ENCODE measurements around the gene HTATSF1. TPM values are rescaled to one million over a fixed set of nuclear protein-coding genes. Genes with fewer than 3 reads are reported as not detected.

Gene HTATSF1
- total RNA-seq, 2 donors from 2014 or later: 61.5 to 76.2 TPM

DNA sequence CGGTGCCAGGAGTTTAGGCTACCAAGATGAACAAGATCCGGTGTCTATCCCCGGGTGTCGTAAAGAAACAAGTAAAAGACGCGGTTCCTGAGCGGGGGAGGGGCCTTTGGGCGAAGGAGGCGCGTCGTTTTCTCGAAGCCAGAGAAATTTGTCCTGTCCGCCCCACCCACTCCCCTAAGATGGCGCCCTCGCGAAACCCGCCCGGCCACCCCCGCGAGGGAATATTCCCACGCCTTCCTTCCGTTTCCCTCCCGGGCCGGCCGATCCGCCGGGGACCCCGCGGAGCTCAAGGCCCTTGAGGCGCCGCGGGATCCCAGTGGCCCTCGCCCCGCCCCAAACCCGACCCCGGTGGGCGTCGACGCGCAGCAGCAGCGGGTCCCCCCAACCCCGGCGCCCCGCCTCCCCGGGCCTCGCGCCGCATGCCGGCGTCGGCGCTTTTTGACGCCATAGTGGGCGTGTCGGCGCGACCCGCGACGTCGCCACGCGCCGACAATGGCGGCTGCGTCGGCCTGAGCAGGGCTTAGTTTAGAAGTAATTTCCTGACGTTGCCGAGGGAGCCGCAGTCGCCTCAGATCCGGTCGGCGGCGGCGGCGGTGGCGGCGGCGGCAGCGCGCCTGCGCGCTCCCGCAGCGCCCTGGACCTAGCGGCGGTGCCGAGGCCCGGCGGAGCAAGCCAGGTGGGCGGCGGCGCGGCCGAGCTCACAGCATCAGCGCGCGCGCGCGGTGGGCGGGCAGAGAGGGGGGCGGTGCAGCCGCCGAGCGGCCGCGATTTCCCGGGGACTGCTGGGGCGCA is 432 bp upstream of the HTATSF1 start:
- no peaks in the 10 kb centered on the region for H3K4me1 ChIP-seq
- no peaks in the 10 kb centered on the region for H3K9me3 ChIP-seq
- H3K36me3 ChIP-seq: peaks cover 6% of the 10 kb centered on the region
- H3K27me3 ChIP-seq: peaks cover 0 to 4% of the 10 kb centered on the region in 2 donors
- peak; percentile 87 for DNase-seq (ENCODE audit: low spot score)
- peak overlapping the region; percentile 91 to 97 for H3K27ac ChIP-seq
- H3K4me3 ChIP-seq: peak overlapping the region; percentile 60 to 62
- TF ChIP-seq, protein P1, sequence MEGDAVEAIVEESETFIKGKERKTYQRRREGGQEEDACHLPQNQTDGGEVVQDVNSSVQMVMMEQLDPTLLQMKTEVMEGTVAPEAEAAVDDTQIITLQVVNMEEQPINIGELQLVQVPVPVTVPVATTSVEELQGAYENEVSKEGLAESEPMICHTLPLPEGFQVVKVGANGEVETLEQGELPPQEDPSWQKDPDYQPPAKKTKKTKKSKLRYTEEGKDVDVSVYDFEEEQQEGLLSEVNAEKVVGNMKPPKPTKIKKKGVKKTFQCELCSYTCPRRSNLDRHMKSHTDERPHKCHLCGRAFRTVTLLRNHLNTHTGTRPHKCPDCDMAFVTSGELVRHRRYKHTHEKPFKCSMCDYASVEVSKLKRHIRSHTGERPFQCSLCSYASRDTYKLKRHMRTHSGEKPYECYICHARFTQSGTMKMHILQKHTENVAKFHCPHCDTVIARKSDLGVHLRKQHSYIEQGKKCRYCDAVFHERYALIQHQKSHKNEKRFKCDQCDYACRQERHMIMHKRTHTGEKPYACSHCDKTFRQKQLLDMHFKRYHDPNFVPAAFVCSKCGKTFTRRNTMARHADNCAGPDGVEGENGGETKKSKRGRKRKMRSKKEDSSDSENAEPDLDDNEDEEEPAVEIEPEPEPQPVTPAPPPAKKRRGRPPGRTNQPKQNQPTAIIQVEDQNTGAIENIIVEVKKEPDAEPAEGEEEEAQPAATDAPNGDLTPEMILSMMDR (IDR thresholded peaks at IDR 0.05): no peak

DNA sequence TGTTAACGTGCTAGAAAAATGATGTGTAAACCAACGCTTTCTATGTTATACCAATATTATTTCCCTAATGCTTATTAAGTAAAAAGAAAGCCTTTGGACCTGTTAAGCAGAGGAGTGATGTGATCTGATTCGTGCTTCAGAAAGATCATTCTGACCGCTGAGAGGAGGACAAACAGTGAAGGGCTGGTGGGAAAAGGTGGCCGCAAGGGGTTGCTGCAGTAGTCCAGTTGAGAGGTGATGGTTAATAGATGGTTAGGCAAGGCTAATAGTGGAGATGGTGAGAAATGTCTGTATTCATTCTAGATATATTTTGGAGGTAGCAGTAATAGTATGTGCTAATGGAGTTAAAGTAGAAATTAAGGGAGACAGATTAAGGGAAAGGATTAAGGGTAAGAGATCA is 21.7 kb downstream of the HTATSF1 start:
- Histone ChIP-seq H3K4me1 (no peaks in the 10 kb centered on the region), H3K27ac (no peak overlapping the region), H3K4me3 (no peak overlapping the region), H3K36me3 (no peaks in the 10 kb centered on the region), H3K9me3 (no peaks in the 10 kb centered on the region), H3K27me3 (no peaks in the 10 kb centered on the region)
- DNase-seq (ENCODE audit: low spot score): no peak
- TF ChIP-seq, protein P1 (IDR thresholded peaks at IDR 0.05): no peak

GRCh38 chrX:136523770-136524169 is 26.4 kb downstream of the HTATSF1 start:
- H3K27me3 ChIP-seq: no peaks in the 10 kb centered on the region
- H3K9me3 ChIP-seq: no peaks in the 10 kb centered on the region
- TF ChIP-seq, protein P1 (IDR thresholded peaks at IDR 0.05): no peak
- no peak overlapping the region for H3K4me3 ChIP-seq
- no peak for DNase-seq (ENCODE audit: low spot score)
- no peak overlapping the region for H3K27ac ChIP-seq
- H3K36me3 ChIP-seq: no peaks in the 10 kb centered on the region
- H3K4me1 ChIP-seq: peaks cover 0 to 3% of the 10 kb centered on the region in 2 donors

GRCh38 chrX:136525738-136526606 is 28.6 kb downstream of the HTATSF1 start:
- Histone ChIP-seq H3K27ac (peak overlapping the region in 1 of 2 donors; percentile 88), H3K9me3 (no peaks in the 10 kb centered on the region), H3K4me3 (no peak overlapping the region), H3K4me1 (peaks cover 0 to 3% of the 10 kb centered on the region in 2 donors), H3K27me3 (no peaks in the 10 kb centered on the region), H3K36me3 (no peaks in the 10 kb centered on the region)
- TF ChIP-seq, protein P1 (IDR thresholded peaks at IDR 0.05): no peak
- peak; percentile 74 for DNase-seq (ENCODE audit: low spot score)

GRCh38 chrX:136528645-136529315 is 31.4 kb downstream of the HTATSF1 start:
- H3K27me3 ChIP-seq: no peaks in the 10 kb centered on the region
- TF ChIP-seq, protein P1 (IDR thresholded peaks at IDR 0.05): no peak
- DNase-seq (ENCODE audit: low spot score): no peak
- H3K4me3 ChIP-seq: no peak overlapping the region
- no peak overlapping the region for H3K27ac ChIP-seq
- H3K9me3 ChIP-seq: no peaks in the 10 kb centered on the region
- no peaks in the 10 kb centered on the region for H3K36me3 ChIP-seq
- H3K4me1 ChIP-seq: peaks cover 0 to 3% of the 10 kb centered on the region in 2 donors

All from right atrium auricular region (tissue), 2 donors.